ENCODE data around the gene CBFA2T3.

DNA sequence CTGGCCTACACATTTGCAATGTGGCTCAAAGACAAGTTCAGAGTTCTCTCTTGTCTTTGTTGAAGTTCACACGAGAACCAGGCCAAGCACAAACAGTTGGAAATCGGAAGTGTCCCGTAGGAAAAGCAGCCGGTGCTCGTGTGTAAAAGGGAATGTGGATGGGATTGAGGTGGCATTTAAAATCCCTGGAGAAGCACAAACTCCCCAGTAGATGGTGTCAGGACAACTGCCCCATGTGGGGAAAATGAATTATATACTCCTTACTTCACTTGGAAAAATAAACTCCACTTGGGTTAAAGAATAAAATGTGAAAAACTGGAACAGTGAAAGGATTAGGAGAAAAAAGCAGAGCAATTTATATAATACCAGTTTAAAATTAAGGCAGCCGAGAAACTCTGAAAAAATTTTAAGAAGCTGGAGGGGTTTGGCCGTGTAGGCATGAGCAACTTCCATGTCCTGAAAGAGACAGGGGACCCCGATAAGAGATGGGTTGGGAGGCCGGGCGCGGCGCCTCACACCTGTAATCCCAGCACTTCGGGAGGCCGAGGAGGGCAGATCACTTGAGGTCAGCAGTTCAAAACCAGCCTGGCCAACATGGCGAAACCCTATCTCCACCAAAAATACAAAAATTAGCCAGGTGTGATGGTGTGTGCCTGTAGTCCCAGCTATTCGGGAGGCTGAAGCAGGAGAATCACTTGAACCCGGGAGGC lies 28.1 kb downstream of the CBFA2T3 start:
- TF ChIP-seq, protein P1, sequence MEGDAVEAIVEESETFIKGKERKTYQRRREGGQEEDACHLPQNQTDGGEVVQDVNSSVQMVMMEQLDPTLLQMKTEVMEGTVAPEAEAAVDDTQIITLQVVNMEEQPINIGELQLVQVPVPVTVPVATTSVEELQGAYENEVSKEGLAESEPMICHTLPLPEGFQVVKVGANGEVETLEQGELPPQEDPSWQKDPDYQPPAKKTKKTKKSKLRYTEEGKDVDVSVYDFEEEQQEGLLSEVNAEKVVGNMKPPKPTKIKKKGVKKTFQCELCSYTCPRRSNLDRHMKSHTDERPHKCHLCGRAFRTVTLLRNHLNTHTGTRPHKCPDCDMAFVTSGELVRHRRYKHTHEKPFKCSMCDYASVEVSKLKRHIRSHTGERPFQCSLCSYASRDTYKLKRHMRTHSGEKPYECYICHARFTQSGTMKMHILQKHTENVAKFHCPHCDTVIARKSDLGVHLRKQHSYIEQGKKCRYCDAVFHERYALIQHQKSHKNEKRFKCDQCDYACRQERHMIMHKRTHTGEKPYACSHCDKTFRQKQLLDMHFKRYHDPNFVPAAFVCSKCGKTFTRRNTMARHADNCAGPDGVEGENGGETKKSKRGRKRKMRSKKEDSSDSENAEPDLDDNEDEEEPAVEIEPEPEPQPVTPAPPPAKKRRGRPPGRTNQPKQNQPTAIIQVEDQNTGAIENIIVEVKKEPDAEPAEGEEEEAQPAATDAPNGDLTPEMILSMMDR (IDR thresholded peaks at IDR 0.05; ENCODE audit: low read depth, low read length): no peak
- TF ChIP-seq EZH2phosphoT487 (IDR thresholded peaks at IDR 0.05; ENCODE audit: low read depth): no peak
